WTC11 (cell line): ENCODE data around the gene HNRNPM. TPM values are rescaled to one million over a fixed set of nuclear protein-coding genes. Genes with fewer than 3 reads are reported as not detected.

Source experiments
- ATAC-seq: fragments of 200-7000 bp; cut with Tn5 transposase; 2 replicates; pipeline ENCODE4 v1.10.0; 2021; ENCODE audit warnings: mild to moderate bottlenecking, moderate library complexity
- CTCF ChIA-PET: fragments of 300-600 bp; sonication (Branson Sonifier 250); formaldehyde crosslinking; loops from one replicate; lab custom pipeline; 2021; ENCODE audit warnings: antibody characterized with exemption; lab: Charles Lee
- POLR2A ChIA-PET: fragments of 350-600 bp; sonication (Branson Sonifier 250); formaldehyde crosslinking; loops from one replicate; lab custom pipeline; 2021; ENCODE audit warnings: antibody characterized with exemption; lab: Charles Lee
- DNase-seq: peaks from one replicate; pipeline ENCODE4 v3.0.0; 2021; ENCODE audit warnings: low spot score
- H3K27ac Mint-ChIP-seq: 2 replicates; pipeline ENCODE4 v1.8.0; 2021; ENCODE audit warnings: mixed read lengths
- H3K27me3 Mint-ChIP-seq: 2 replicates; pipeline ENCODE4 v1.8.0; 2021; ENCODE audit warnings: low read depth, mild to moderate bottlenecking, moderate library complexity, mixed read lengths
- H3K36me3 Mint-ChIP-seq: 2 replicates; pipeline ENCODE4 v1.8.0; 2021; ENCODE audit warnings: mixed read lengths
- H3K4me1 Mint-ChIP-seq: 2 replicates; pipeline ENCODE4 v1.8.0; 2022; ENCODE audit warnings: mixed read lengths
- H3K4me3 Mint-ChIP-seq: 2 replicates; pipeline ENCODE4 v1.8.0; 2021; ENCODE audit warnings: mild to moderate bottlenecking, moderate library complexity, mixed read lengths
- H3K9me3 Mint-ChIP-seq: 2 replicates; pipeline ENCODE4 v1.8.0; 2021; ENCODE audit warnings: mixed read lengths
- CREB1 ChIP-seq: sonication (generic); formaldehyde crosslinking; IDR thresholded peaks from 2 replicates; pipeline ENCODE4 v1.8.0; 2023; ENCODE audit warnings: mild to moderate bottlenecking, missing genetic modification reagents
- FOXJ3 ChIP-seq: sonication (generic); formaldehyde crosslinking; IDR thresholded peaks from 2 replicates; pipeline ENCODE4 v1.9.0; 2021; ENCODE audit warnings: missing genetic modification reagents, mild to moderate bottlenecking, borderline replicate concordance
- FOXP1 ChIP-seq: sonication (generic); formaldehyde crosslinking; IDR thresholded peaks from 2 replicates; pipeline ENCODE4 v1.8.0; 2022; ENCODE audit warnings: missing genetic modification reagents, mild to moderate bottlenecking, moderate library complexity, borderline replicate concordance
- GRHL2 ChIP-seq: fragments of 250-450 bp; sonication (Bioruptor Pico); IDR thresholded peaks from 2 replicates; pipeline ENCODE4 v1.8.0; 2022; ENCODE audit warnings: mild to moderate bottlenecking, moderate library complexity; ENCODE audit not compliant: insufficient replicate concordance, severe bottlenecking
- GTF2I ChIP-seq: fragments of 250-450 bp; sonication (Bioruptor Pico); conservative IDR thresholded peaks from 2 replicates; pipeline ENCODE4 v1.4.0; 2021; ENCODE audit warnings: mild to moderate bottlenecking
- IRF2 ChIP-seq: sonication (generic); formaldehyde crosslinking; IDR thresholded peaks from 2 replicates; pipeline ENCODE4 v1.8.0; 2022; ENCODE audit warnings: low read depth, missing genetic modification reagents, borderline replicate concordance
- JUN ChIP-seq: sonication (generic); formaldehyde crosslinking; IDR thresholded peaks from 2 replicates; pipeline ENCODE4 v1.8.0; 2023; ENCODE audit warnings: mild to moderate bottlenecking, missing genetic modification reagents
- NFATC4 ChIP-seq: fragments of 250-450 bp; sonication (Bioruptor Pico); IDR thresholded peaks from 2 replicates; pipeline ENCODE4 v1.9.0; 2021; ENCODE audit warnings: mild to moderate bottlenecking
- NFYB ChIP-seq: sonication (generic); formaldehyde crosslinking; conservative IDR thresholded peaks from 2 replicates; pipeline ENCODE4 v1.8.0; 2022; ENCODE audit warnings: low read depth, missing genetic modification reagents
- TEAD1 ChIP-seq: sonication (generic); formaldehyde crosslinking; IDR thresholded peaks from 2 replicates; pipeline ENCODE4 v1.8.0; 2022; ENCODE audit warnings: mild to moderate bottlenecking, missing genetic modification reagents
- TEAD4 ChIP-seq: sonication (generic); formaldehyde crosslinking; IDR thresholded peaks from 2 replicates; pipeline ENCODE4 v1.8.0; 2022; ENCODE audit warnings: mild to moderate bottlenecking, missing genetic modification reagents
- TP53 ChIP-seq: sonication (generic); formaldehyde crosslinking; IDR thresholded peaks from 2 replicates; pipeline ENCODE4 v1.8.1; 2023; ENCODE audit warnings: mild to moderate bottlenecking, missing genetic modification reagents
- ZBTB21 ChIP-seq: sonication (generic); formaldehyde crosslinking; IDR thresholded peaks from 2 replicates; pipeline ENCODE4 v1.8.1; 2023; ENCODE audit warnings: mild to moderate bottlenecking, missing genetic modification reagents, borderline replicate concordance
- ZNF121 ChIP-seq: sonication (generic); formaldehyde crosslinking; IDR thresholded peaks from 2 replicates; pipeline ENCODE4 v1.8.0; 2023; ENCODE audit warnings: missing genetic modification reagents
- ZNF138 ChIP-seq: sonication (generic); formaldehyde crosslinking; conservative IDR thresholded peaks from 2 replicates; pipeline ENCODE4 v1.8.1; 2022; ENCODE audit warnings: mild to moderate bottlenecking, moderate library complexity, missing genetic modification reagents
- ZNF416 ChIP-seq: fragments of 250-450 bp; sonication (Bioruptor Pico); IDR thresholded peaks from 2 replicates; pipeline ENCODE4 v1.9.0; 2021; ENCODE audit warnings: mild to moderate bottlenecking, inconsistent platforms
- total RNA-seq: library from RNA; stranded (reverse); gene quantifications from 3 replicates; pipeline ENCODE4 v1.2.3, GENCODE V29; 2021
- TF ChIP-seq, protein P1 (sequence below): sonication (generic); formaldehyde crosslinking; conservative IDR thresholded peaks from 2 replicates; pipeline ENCODE4 v1.8.1; 2023; ENCODE audit warnings: mild to moderate bottlenecking, low read depth, missing genetic modification reagents, moderate library complexity
- TF ChIP-seq, protein P2 (sequence below): sonication (generic); formaldehyde crosslinking; IDR thresholded peaks from 2 replicates; pipeline ENCODE4 v1.8.1; 2023; ENCODE audit warnings: mild to moderate bottlenecking, missing genetic modification reagents, borderline replicate concordance
- TF ChIP-seq, protein P3 (sequence below): fragments of 250-450 bp; sonication (Bioruptor Pico); IDR thresholded peaks from 2 replicates; pipeline ENCODE4 v1.9.0; 2021; ENCODE audit warnings: mild to moderate bottlenecking
- TF ChIP-seq, protein P4 (sequence below): sonication (generic); formaldehyde crosslinking; conservative IDR thresholded peaks from 2 replicates; pipeline ENCODE4 v1.8.1; 2022; ENCODE audit warnings: mild to moderate bottlenecking, missing genetic modification reagents
- TF ChIP-seq, protein P5 (sequence below): sonication (generic); formaldehyde crosslinking; IDR thresholded peaks from 2 replicates; pipeline ENCODE4 v1.8.1; 2023; ENCODE audit warnings: mild to moderate bottlenecking, moderate library complexity, missing genetic modification reagents

HNRNPM gene
- total RNA-seq, 1 experiment from 2014 or later, result 416 TPM

DNA sequence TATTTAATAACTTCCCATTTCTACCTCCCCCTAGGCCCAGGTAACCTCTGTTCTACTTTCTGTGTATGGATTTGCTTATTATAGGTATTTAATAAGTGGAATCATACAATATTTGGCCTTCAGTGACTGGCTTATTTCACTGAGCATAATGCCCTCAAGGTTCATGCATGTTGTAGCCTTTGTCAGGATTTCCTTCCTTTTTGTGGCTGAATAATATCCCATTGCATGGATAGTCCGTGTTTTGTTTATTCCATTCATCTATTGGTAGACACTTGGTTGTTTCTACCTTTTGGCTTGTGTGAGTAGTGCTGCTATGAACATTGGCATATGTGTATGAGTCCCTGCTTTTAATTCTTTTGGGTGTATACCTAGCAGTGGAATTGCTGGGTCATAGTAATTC lies 9.4 kb downstream of the HNRNPM start:
- no peaks in the 10 kb centered on the region for H3K9me3 Mint-ChIP-seq

DNA sequence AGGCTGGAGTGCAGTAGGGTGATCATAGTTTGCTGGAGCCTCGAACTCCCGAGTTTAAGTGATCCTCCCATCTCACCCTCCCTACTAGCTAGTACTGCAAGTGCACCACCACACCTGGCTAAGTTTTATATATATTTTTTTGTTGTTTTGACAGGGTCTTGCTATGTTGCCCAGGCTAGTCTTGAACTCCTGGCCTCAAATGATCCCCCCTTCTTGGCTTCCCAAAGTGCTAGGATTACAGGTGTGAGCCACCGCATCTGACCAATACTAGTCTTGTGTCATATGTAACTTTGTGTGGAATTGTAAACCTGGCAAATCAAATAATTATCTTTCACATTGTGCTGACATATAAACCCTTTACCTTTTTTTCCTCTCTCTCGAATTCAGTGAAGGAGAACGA lies 10.2 kb downstream of the HNRNPM start:
- no peaks in the 10 kb centered on the region for H3K27me3 Mint-ChIP-seq
- no peak for DNase-seq
- no peaks in the 10 kb centered on the region for H3K9me3 Mint-ChIP-seq
- POLR2A ChIA-PET, result no interaction called here
- H3K4me3 Mint-ChIP-seq, result no peak overlapping the region
- peaks cover 94% of the 10 kb centered on the region for H3K4me1 Mint-ChIP-seq
- no peak for ATAC-seq
- peaks cover 42% of the 10 kb centered on the region for H3K36me3 Mint-ChIP-seq
- H3K27ac Mint-ChIP-seq, result peak overlapping the region; percentile 71
- TF ChIP-seq ZNF121 (CRISPR knock-in tag), result peak; percentile 83; the same call in 1 of the 2 replicates
- TF ChIP-seq, protein P1, sequence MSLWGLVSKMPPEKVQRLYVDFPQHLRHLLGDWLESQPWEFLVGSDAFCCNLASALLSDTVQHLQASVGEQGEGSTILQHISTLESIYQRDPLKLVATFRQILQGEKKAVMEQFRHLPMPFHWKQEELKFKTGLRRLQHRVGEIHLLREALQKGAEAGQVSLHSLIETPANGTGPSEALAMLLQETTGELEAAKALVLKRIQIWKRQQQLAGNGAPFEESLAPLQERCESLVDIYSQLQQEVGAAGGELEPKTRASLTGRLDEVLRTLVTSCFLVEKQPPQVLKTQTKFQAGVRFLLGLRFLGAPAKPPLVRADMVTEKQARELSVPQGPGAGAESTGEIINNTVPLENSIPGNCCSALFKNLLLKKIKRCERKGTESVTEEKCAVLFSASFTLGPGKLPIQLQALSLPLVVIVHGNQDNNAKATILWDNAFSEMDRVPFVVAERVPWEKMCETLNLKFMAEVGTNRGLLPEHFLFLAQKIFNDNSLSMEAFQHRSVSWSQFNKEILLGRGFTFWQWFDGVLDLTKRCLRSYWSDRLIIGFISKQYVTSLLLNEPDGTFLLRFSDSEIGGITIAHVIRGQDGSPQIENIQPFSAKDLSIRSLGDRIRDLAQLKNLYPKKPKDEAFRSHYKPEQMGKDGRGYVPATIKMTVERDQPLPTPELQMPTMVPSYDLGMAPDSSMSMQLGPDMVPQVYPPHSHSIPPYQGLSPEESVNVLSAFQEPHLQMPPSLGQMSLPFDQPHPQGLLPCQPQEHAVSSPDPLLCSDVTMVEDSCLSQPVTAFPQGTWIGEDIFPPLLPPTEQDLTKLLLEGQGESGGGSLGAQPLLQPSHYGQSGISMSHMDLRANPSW, result no peak
- TF ChIP-seq FOXJ3, result no peak
- CTCF ChIA-PET, result interaction anchor here (1.4 to 2.1 kb wide), 2 partner anchors 101 to 126 kb away, joined by 4 to 12 read pairs; no protein-coding TSS in a partner anchor

More for the DNA sequence above, 9.4 kb downstream of the HNRNPM start:
- Mint-ChIP-seq H3K4me3 (no peak overlapping the region), H3K27ac (peak overlapping the region; percentile 48), H3K4me1 (peaks cover 91% of the 10 kb centered on the region), H3K27me3 (no peaks in the 10 kb centered on the region), H3K36me3 (peaks cover 41% of the 10 kb centered on the region)
- ATAC-seq (no peak), DNase-seq (no peak)
- ChIA-PET POLR2A (no interaction called here), CTCF (interaction anchor here (1.1 to 2.1 kb wide), 4 partner anchors 41 to 127 kb away, joined by 5 to 12 read pairs (median 8); partner anchors contain the start of gene MARCHF2)
- TF ChIP-seq, protein P2, sequence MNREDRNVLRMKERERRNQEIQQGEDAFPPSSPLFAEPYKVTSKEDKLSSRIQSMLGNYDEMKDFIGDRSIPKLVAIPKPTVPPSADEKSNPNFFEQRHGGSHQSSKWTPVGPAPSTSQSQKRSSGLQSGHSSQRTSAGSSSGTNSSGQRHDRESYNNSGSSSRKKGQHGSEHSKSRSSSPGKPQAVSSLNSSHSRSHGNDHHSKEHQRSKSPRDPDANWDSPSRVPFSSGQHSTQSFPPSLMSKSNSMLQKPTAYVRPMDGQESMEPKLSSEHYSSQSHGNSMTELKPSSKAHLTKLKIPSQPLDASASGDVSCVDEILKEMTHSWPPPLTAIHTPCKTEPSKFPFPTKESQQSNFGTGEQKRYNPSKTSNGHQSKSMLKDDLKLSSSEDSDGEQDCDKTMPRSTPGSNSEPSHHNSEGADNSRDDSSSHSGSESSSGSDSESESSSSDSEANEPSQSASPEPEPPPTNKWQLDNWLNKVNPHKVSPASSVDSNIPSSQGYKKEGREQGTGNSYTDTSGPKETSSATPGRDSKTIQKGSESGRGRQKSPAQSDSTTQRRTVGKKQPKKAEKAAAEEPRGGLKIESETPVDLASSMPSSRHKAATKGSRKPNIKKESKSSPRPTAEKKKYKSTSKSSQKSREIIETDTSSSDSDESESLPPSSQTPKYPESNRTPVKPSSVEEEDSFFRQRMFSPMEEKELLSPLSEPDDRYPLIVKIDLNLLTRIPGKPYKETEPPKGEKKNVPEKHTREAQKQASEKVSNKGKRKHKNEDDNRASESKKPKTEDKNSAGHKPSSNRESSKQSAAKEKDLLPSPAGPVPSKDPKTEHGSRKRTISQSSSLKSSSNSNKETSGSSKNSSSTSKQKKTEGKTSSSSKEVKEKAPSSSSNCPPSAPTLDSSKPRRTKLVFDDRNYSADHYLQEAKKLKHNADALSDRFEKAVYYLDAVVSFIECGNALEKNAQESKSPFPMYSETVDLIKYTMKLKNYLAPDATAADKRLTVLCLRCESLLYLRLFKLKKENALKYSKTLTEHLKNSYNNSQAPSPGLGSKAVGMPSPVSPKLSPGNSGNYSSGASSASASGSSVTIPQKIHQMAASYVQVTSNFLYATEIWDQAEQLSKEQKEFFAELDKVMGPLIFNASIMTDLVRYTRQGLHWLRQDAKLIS, result no peak
- TF ChIP-seq GRHL2 (CRISPR knock-in tag) (no peak), IRF2 (no peak), TP53 (CRISPR knock-in tag) (no peak), ZNF121 (CRISPR knock-in tag) (no peak), JUN (CRISPR knock-in tag) (no peak), TEAD4 (CRISPR knock-in tag) (no peak), NFATC4 (no peak), GTF2I (CRISPR knock-in tag) (no peak)

DNA sequence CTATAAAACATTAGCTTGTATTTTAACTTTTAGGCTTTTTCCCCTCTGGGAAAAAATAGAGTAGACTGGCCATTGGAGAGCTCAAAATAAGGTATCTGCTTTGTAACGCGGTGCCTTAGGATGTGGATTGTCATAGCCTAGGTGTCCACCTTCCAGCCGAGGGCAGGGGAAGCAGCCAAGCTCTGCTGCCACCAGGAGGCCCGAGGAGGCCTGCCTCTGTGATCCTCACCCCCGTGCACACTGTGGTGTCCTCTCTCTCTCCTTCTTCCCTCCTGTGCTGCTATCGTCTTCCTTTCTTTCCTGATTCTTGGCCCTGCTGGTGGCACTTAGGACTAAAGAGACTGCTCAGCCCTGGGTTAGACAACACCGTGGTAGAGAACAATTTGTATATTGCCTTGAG lies 11.3 kb downstream of the HNRNPM start:
- peak; percentile 46 for DNase-seq
- ATAC-seq, result peak; percentile 85
- no peaks in the 10 kb centered on the region for H3K27me3 Mint-ChIP-seq
- H3K36me3 Mint-ChIP-seq, result peaks cover 44% of the 10 kb centered on the region
- ChIA-PET POLR2A (interaction anchor here (0.6 to 0.7 kb wide), 3 partner anchors 17 to 171 kb away, joined by 3 to 6 read pairs (median 6); no protein-coding TSS in a partner anchor), CTCF (interaction anchor here (0.6 to 2.9 kb wide), 21 partner anchors 8 to 388 kb away, joined by 3 to 17 read pairs (median 4); partner anchors contain the start of genes MARCHF2, MYO1F and ZNF414)
- no peak overlapping the region for H3K4me3 Mint-ChIP-seq
- H3K4me1 Mint-ChIP-seq, result peaks cover 99% of the 10 kb centered on the region
- peak overlapping the region; percentile 73 for H3K27ac Mint-ChIP-seq
- H3K9me3 Mint-ChIP-seq, result no peaks in the 10 kb centered on the region
- TF ChIP-seq NFYB (no peak), CREB1 (CRISPR knock-in tag) (no peak), TEAD1 (CRISPR knock-in tag) (no peak), ZNF416 (CRISPR knock-in tag) (no peak), ZBTB21 (no peak), FOXP1 (no peak), ZNF138 (no peak)
- TF ChIP-seq, protein P3, sequence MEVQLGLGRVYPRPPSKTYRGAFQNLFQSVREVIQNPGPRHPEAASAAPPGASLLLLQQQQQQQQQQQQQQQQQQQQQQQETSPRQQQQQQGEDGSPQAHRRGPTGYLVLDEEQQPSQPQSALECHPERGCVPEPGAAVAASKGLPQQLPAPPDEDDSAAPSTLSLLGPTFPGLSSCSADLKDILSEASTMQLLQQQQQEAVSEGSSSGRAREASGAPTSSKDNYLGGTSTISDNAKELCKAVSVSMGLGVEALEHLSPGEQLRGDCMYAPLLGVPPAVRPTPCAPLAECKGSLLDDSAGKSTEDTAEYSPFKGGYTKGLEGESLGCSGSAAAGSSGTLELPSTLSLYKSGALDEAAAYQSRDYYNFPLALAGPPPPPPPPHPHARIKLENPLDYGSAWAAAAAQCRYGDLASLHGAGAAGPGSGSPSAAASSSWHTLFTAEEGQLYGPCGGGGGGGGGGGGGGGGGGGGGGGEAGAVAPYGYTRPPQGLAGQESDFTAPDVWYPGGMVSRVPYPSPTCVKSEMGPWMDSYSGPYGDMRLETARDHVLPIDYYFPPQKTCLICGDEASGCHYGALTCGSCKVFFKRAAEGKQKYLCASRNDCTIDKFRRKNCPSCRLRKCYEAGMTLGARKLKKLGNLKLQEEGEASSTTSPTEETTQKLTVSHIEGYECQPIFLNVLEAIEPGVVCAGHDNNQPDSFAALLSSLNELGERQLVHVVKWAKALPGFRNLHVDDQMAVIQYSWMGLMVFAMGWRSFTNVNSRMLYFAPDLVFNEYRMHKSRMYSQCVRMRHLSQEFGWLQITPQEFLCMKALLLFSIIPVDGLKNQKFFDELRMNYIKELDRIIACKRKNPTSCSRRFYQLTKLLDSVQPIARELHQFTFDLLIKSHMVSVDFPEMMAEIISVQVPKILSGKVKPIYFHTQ (CRISPR knock-in tag), result no peak
- TF ChIP-seq, protein P4, sequence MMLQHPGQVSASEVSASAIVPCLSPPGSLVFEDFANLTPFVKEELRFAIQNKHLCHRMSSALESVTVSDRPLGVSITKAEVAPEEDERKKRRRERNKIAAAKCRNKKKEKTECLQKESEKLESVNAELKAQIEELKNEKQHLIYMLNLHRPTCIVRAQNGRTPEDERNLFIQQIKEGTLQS (CRISPR knock-in tag), result no peak
- TF ChIP-seq, protein P5, sequence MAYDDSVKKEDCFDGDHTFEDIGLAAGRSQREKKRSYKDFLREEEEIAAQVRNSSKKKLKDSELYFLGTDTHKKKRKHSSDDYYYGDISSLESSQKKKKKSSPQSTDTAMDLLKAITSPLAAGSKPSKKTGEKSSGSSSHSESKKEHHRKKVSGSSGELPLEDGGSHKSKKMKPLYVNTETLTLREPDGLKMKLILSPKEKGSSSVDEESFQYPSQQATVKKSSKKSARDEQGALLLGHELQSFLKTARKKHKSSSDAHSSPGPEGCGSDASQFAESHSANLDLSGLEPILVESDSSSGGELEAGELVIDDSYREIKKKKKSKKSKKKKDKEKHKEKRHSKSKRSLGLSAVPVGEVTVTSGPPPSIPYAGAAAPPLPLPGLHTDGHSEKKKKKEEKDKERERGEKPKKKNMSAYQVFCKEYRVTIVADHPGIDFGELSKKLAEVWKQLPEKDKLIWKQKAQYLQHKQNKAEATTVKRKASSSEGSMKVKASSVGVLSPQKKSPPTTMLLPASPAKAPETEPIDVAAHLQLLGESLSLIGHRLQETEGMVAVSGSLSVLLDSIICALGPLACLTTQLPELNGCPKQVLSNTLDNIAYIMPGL (CRISPR knock-in tag), result no peak
